HepG2 (cell line): ENCODE measurements around the gene IVD. TPM values are rescaled to one million over a fixed set of nuclear protein-coding genes. Genes with fewer than 3 reads are reported as not detected.
A peak's percentile ranks its signal among the peaks of the same experiment; 100 is the strongest.

ENCODE experiments used
- AFF4 ChIP-seq: sonication (generic); formaldehyde crosslinking; IDR thresholded peaks from 2 replicates; pipeline ENCODE4 v1.4.0; 2020; ENCODE audit warnings: missing genetic modification reagents
- ATF6 ChIP-seq: sonication (generic); formaldehyde crosslinking; conservative IDR thresholded peaks from 2 replicates; pipeline ENCODE4 v1.4.0; 2020; ENCODE audit warnings: missing genetic modification reagents
- KAT8 ChIP-seq: IDR thresholded peaks from 2 replicates; pipeline ENCODE4 v1.6.1; 2016; ENCODE audit warnings: missing genetic modification reagents, missing compliant biosample characterization
- KDM3A ChIP-seq: IDR thresholded peaks from 2 replicates; pipeline ENCODE4 v1.6.1; 2018; ENCODE audit warnings: low read depth, missing compliant biosample characterization
- MAFG ChIP-seq: sonication (generic); formaldehyde crosslinking; IDR thresholded peaks from 2 replicates; pipeline ENCODE4 v1.5.1; 2020; ENCODE audit warnings: mild to moderate bottlenecking, missing genetic modification reagents
- ZNF280D ChIP-seq: sonication (generic); formaldehyde crosslinking; IDR thresholded peaks from 2 replicates; pipeline ENCODE4 v1.5.1; 2020; ENCODE audit warnings: mild to moderate bottlenecking, missing genetic modification reagents
- ZNF619 ChIP-seq: sonication (generic); formaldehyde crosslinking; IDR thresholded peaks from 2 replicates; pipeline ENCODE4 v1.4.0; 2020; ENCODE audit warnings: mild to moderate bottlenecking, missing genetic modification reagents
- ZNF746 ChIP-seq: sonication (generic); formaldehyde crosslinking; IDR thresholded peaks from 2 replicates; pipeline ENCODE4 v1.8.0; 2022; ENCODE audit warnings: mild to moderate bottlenecking, missing genetic modification reagents
- polyA plus RNA-seq, 8 experiments: library from polyadenylated mRNA; depleted of rRNA in 3 of 8; stranded (reverse) in 7 of 8; unstranded in 1 of 8; fragments of >200 nt; fragmentation: Illumina TruSeq in 4 of 8; extraction: Trizol in 4 of 8; gene quantifications; 2 replicates each; pipeline versions ENCODE4 v1.2.1 to v1.2.3, GENCODE V29; 2011 to 2016; ENCODE audit warnings: low read depth in 4 of 8, missing spikeins in 1 of 8, mixed read lengths in 1 of 8; ENCODE audit not compliant: insufficient read depth in 1 of 8
- total RNA-seq, 5 experiments: library from RNA; depleted of rRNA; stranded (reverse); fragments of >200 nt; fragmentation: Illumina TruSeq; extraction: Trizol; gene quantifications; 2 replicates each; pipeline ENCODE4 v1.2.3, GENCODE V29; 2016; ENCODE audit warnings: low read depth in 1 of 5
- TF ChIP-seq, protein P1 (sequence below): fragments of 450-650 bp; IDR thresholded peaks from 2 replicates; pipeline ENCODE4 v1.6.1; 2016
- TF ChIP-seq, protein P2 (sequence below): sonication (generic); formaldehyde crosslinking; IDR thresholded peaks from 2 replicates; pipeline ENCODE4 v1.4.0; 2020; ENCODE audit warnings: missing genetic modification reagents
- TF ChIP-seq, protein P3 (sequence below): sonication (generic); formaldehyde crosslinking; IDR thresholded peaks from 2 replicates; pipeline ENCODE4 v1.8.0; 2022; ENCODE audit warnings: missing genetic modification reagents, mild to moderate bottlenecking, moderate library complexity, borderline replicate concordance

Gene IVD
- total and polyA plus RNA-seq, 2 of the 13 experiments (the other 11 are each of a cell fraction or from before 2014, with no cell fraction given) = 48.0 to 53.9 TPM

DNA sequence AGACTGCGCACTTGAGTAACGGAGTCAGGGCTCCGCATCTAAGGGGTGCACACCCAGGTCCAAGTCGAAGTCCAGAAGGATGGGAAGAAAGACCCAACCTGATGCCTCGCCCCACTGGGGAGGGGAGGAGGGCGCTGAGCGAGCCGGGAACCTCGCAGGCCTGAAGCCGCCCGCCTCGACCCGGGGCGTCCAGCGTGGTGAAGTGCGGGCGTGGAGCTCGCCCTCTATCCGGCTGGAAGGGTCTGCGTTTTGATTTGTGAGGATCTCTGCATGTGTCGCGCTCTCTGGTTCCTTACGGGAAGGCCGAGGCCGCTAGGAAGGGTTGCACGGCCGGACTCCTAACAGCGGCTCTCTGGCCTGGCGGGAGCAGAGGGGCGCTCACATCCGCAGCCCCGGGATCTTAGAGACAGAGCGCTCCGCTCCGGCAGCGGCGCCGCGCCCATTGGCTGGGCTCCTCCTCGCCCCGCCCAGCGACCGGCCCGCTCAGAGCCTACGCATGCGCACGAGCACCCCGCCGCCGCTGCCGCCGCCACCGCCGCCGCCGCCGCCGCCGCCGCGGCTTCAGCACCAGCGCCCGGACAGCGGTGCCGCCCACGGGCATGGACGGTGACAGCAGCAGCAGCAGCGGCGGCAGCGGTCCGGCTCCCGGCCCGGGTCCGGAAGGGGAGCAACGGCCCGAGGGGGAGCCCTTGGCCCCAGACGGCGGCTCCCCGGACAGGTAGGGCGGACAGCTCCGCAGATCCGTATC lies 47.7 kb upstream of the IVD start, which contains the start of gene DISP2 (continued):
- TF ChIP-seq ZNF280D (CRISPR knock-in tag) = no peak
- TF ChIP-seq, protein P1, sequence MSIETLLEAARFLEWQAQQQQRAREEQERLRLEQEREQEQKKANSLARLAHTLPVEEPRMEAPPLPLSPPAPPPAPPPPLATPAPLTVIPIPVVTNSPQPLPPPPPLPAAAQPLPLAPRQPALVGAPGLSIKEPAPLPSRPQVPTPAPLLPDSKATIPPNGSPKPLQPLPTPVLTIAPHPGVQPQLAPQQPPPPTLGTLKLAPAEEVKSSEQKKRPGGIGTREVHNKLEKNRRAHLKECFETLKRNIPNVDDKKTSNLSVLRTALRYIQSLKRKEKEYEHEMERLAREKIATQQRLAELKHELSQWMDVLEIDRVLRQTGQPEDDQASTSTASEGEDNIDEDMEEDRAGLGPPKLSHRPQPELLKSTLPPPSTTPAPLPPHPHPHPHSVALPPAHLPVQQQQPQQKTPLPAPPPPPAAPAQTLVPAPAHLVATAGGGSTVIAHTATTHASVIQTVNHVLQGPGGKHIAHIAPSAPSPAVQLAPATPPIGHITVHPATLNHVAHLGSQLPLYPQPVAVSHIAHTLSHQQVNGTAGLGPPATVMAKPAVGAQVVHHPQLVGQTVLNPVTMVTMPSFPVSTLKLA = no peak
- no peak for TF ChIP-seq ZNF619 (CRISPR knock-in tag)
- no peak for TF ChIP-seq MAFG (CRISPR knock-in tag)
- no peak for TF ChIP-seq ZNF746 (CRISPR knock-in tag)
- TF ChIP-seq KAT8 (CRISPR knock-in tag) = peak; percentile 30; the same call in 1 of the 2 replicates
- TF ChIP-seq ATF6 = no peak
- no peak for TF ChIP-seq KDM3A (CRISPR knock-in tag)
- TF ChIP-seq, protein P2, sequence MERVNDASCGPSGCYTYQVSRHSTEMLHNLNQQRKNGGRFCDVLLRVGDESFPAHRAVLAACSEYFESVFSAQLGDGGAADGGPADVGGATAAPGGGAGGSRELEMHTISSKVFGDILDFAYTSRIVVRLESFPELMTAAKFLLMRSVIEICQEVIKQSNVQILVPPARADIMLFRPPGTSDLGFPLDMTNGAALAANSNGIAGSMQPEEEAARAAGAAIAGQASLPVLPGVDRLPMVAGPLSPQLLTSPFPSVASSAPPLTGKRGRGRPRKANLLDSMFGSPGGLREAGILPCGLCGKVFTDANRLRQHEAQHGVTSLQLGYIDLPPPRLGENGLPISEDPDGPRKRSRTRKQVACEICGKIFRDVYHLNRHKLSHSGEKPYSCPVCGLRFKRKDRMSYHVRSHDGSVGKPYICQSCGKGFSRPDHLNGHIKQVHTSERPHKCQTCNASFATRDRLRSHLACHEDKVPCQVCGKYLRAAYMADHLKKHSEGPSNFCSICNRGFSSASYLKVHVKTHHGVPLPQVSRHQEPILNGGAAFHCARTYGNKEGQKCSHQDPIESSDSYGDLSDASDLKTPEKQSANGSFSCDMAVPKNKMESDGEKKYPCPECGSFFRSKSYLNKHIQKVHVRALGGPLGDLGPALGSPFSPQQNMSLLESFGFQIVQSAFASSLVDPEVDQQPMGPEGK (CRISPR knock-in tag) = no peak; the same call in 1 of the 2 replicates
- TF ChIP-seq, protein P3, sequence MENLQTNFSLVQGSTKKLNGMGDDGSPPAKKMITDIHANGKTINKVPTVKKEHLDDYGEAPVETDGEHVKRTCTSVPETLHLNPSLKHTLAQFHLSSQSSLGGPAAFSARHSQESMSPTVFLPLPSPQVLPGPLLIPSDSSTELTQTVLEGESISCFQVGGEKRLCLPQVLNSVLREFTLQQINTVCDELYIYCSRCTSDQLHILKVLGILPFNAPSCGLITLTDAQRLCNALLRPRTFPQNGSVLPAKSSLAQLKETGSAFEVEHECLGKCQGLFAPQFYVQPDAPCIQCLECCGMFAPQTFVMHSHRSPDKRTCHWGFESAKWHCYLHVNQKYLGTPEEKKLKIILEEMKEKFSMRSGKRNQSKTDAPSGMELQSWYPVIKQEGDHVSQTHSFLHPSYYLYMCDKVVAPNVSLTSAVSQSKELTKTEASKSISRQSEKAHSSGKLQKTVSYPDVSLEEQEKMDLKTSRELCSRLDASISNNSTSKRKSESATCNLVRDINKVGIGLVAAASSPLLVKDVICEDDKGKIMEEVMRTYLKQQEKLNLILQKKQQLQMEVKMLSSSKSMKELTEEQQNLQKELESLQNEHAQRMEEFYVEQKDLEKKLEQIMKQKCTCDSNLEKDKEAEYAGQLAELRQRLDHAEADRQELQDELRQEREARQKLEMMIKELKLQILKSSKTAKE (CRISPR knock-in tag) = no peak
- no peak for TF ChIP-seq AFF4 (CRISPR knock-in tag)
